ENCODE data around the gene KDM5B.
A peak's percentile ranks its signal among the peaks of the same experiment; 100 is the strongest.
"Not testable (repeated sequence)": the region's sequence is repeated elsewhere in the genome, so short reads cannot be mapped to it uniquely, and the experiment has no call there.

KDM5B gene

DNA sequence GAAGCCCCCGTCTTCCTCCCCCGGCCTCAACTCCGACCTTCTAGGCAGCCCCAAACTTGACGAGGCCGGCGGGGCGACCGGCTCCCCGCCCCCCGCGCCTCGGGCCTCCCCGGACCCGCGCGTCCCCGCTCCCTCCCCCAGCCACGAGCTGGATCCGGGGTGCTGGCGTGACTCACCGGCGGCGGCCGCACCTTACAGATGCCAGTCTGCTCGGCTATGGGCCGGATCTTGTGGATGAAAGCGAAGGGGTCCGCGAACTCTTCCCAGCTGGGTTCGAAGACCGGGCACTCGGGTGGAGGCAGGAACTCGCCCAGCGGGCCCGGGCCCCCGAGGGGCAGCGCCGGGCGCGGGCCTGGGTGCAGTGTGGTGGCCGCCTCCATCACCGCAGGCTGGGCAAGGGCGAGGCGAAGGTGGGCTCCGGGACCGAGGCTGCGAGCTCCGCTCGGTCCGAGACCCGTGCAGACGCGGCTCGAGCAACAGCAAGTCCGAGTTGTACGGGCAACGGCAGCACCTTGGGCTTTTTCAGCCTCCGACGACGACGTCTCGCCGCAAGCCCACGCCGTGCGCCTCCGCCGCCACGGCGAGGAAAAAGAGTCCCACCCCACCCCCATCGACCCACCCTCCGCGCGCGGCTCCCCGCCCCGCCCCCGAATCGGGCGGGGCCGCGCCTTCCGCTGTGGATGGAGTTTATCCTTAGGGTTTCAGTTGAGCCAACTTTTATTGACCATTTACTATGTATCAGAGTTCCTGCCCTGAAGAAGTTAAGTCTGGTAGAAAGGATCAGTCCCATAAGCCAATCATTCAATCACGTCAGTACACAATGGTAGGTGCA lies at the start of gene KDM5B:
Gene KDM5B (minus strand): TSS at position 496 of the 832 bp plus-strand sequence. CDS start 116 bp downstream, at position 380.
- no peak for DNase-seq (ENCODE audit: low read depth, low spot score)
- peak within 1 kb of the TSS; percentile 90 for H3K27ac ChIP-seq

DNA sequence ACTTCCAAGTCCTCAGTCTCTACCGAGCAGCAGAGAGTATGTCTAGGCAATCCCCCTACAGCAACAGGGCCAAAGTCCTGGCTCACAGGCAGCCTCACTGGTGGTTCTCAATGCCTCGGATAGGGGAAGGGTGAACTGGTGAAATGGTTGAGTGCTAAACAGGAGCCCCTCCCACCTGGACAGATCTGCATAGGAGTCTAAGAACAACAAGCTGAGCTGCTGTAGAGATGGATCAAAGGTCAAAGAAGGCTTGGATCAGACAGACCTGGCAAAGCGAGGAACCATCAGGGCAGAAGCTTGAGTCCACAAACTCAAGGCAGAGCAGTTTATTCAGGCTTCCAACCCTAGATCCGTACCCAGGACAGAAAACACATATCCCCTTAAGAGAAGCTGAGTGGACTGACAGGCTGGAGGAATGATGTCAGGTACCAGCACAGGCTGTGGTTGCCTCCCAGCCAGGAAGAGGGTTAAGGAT lies 49.0 kb upstream of the KDM5B start:
- no peak overlapping the region for H3K27ac ChIP-seq
- no peak for DNase-seq (ENCODE audit: low read depth, low spot score)

DNA sequence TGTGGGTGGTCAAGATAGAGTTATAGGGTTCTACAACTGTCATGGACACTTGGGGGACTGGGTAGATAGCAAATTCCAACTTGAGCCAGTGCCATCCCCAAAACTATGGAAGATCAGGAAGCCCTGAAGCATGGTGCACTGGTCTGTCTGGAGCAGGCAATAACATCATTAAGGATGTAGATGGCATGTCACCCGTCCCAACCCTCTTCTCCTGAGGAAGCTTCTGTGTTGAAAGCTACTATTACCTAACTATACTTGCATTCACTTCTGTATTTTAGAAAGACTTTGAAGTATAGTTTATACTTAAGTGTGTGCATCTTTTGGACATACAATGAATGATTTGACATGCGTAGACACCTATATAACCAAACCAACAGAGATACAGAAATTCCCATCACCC lies 47.8 kb upstream of the KDM5B start:
- no peak for DNase-seq (ENCODE audit: low read depth, low spot score)
- no peak overlapping the region for H3K27ac ChIP-seq

DNA sequence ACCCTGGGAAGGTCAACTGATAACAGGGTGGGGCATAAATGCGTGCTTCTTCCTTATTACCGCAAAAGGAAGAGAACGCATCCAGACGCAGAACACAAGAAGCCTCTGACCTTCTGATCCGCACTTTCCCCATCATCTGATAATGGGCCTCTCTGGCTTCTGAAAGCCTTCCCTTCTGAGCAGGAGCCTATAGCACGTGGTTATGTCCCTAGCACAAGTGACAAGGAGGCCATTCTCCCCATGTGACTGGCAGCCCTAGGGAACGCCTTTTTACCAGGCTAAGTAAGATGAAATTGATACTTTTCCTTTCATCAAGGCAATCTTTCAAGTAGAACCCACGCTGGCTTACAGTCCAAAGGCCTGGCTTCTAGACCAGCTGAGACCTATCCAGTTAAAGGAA lies 46.6 kb upstream of the KDM5B start:
- H3K27ac ChIP-seq = no peak overlapping the region
- DNase-seq (ENCODE audit: low read depth, low spot score) = no peak

DNA sequence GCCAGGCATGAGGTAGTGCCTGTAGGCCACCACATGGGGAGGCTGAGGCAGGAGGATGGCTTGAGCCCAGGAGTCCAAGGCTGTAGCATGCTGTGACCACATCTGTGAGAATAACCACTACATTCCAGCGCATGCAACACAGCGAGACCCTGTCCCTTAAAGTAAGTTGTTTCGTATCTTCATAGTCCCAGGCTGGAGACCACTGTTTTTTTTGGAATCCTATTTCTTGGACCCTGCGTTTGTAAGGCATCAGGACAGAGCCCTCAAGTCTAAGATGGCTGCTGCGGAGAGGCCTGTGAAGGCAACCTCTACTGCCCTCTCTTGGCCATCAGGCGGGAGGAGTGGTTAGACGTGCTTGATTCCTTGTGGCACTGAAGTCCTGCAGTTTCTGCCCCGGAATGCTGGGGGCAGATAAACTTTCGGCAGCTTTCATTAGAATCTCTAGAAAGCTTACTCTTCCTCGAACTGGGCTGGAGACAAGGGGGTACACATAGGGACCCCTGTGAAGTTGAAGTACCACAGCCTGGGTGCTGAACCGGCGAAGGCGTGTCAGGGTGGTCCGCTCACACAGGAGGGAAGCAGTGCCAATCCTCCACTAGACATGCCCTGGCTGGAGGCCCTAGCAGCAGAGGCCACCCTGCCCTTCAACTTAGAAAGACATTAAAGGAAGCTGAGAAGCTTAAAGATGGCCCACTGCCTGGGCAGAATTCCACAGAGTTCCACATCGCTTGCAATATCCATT lies 44.1 kb upstream of the KDM5B start:
- no peak overlapping the region for H3K27ac ChIP-seq
- no peak for DNase-seq (ENCODE audit: low read depth, low spot score)

DNA sequence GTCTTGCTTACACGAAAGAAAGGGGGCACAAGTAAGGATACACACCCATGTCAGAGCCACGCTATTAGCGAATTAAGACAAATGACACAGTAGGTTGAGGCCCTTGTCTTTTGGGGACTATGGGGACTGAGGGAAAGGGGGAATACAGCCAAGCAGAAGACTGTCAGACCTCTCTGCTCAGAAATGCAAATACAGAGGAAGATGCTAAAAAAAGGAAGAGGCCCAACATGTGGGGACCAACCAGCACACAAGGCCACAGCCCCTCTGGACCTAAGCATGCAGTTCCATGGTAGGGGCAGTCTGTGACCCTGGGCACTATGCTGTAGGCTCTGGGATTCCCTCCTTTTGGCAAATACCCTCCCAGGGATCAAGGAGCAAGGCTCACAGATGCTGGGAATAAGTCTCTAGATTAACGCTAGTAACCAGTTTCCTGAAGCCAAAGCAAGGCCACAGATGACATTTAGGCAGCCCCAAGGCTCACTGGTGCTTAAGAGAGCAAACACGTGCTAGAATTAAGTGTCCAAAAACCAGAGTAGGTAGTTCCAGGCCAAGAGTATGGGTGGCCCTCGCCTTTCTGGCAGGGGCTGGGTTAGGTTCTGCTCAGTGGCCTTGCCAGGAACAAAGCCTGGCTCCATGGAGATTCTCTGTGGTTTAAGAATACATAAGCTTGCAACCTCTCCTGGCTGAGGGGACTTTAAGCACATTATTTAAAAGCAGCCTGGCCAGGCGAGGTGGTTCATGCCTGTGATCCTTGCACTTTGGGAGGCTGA lies 42.6 kb upstream of the KDM5B start:
- no peak overlapping the region for H3K27ac ChIP-seq
- no peak for DNase-seq (ENCODE audit: low read depth, low spot score)

DNA sequence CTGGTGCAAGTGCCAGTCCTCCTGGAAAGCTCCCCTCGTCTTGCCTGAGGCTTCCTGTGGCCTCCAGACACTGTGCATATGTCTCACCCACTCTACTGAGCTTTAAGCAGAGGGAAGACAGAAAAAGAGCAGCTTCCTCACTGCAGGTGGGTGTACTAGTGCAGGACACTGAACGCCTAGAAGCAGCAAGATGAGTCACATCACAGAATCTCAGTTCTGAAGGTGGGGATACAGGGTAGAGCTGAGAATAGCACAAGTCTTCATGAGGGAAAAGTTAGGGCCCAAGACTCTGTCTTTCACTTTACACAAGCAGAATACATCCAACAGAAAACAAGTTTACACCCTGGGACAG lies 39.9 kb upstream of the KDM5B start:
- H3K27ac ChIP-seq = no peak overlapping the region
- DNase-seq (ENCODE audit: low read depth, low spot score) = no peak

DNA sequence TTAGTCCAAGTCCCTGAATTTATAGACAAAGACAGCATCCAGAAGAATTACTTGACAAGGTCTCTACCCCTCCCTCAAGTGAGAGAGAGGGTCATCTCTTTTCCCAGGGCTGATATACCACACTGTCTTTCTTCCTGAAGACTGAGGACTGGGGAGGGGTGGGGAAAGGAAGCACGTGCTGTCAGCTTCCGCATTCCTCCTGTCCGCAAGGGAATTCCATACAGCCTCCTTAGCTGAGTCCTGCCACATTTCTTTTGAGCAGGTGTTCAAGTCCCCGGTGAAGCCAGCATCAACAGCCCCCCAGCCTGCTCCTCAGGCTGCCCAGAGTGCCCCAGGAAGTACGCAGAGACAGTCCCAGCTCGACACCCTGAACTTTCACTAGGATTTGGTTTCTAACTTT lies 36.7 kb upstream of the KDM5B start:
- H3K27ac ChIP-seq = no peak overlapping the region
- DNase-seq (ENCODE audit: low read depth, low spot score) = no peak

DNA sequence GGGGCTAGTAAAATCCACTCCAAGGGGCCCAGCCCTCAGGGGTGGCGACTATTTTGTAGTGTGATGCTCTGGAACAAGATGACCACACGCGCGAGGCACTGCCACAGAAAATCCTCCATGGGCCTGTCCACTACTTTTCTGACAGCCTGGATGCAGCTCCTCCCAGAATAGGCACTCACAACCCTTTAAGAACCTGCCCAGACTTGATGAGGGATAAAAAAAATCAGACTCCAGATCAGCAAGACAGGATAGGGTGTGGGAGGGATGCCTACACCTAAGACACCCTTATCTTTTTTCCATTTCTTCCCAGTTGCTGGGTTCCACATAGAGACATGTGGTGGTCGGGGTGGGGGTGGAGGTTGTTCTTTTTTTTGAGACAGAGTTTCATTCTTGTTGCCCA lies 36.0 kb upstream of the KDM5B start:
- H3K27ac ChIP-seq = no peak overlapping the region
- no peak for DNase-seq (ENCODE audit: low read depth, low spot score)

DNA sequence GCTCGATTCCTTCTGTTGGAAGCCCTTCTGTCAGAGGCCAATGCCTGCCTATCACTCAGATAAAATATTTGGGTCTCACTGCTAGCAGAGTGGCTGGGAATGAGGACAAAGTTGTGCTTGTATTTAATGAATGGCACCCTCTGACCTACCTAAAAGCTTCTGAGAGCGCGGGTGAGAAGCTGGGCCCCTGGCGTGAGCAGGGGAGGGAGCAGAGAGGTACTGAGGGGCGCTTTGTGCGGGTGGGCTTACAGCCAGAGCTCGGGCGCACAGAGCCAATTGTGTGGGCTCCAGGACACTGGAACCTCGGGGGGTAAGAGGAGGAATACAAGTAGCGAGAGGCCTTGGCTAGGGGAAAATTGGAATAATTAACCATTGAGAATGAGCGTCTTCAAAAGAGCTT lies 34.9 kb upstream of the KDM5B start:
- H3K27ac ChIP-seq = no peak overlapping the region
- DNase-seq (ENCODE audit: low read depth, low spot score) = no peak

DNA sequence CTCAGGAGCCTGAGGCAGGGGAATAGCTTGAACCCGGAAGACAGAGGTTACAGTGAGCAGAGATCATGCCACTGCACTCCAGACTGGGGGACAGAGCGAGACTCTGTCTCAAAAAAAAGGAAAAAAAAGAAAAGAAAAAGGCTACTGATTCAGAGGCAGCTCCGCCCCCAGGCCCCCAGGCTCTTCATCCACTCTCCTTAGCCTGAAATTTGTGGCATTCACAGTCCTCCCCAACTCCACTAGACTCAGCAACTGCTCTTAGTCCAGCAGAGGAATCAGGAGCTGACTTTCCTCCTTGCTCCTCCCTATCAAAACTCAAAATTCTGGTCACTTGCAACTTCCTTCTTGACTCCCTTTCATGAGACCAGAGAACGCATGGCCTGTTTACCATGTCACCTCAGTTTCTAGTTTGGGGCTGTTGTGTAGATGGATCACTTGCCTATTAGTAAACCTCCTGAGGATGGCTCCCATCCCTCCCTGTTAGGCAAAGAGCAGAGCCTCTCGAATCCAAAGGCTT lies 29.6 kb upstream of the KDM5B start:
- DNase-seq (ENCODE audit: low read depth, low spot score) = no peak
- H3K27ac ChIP-seq = no peak overlapping the region

DNA sequence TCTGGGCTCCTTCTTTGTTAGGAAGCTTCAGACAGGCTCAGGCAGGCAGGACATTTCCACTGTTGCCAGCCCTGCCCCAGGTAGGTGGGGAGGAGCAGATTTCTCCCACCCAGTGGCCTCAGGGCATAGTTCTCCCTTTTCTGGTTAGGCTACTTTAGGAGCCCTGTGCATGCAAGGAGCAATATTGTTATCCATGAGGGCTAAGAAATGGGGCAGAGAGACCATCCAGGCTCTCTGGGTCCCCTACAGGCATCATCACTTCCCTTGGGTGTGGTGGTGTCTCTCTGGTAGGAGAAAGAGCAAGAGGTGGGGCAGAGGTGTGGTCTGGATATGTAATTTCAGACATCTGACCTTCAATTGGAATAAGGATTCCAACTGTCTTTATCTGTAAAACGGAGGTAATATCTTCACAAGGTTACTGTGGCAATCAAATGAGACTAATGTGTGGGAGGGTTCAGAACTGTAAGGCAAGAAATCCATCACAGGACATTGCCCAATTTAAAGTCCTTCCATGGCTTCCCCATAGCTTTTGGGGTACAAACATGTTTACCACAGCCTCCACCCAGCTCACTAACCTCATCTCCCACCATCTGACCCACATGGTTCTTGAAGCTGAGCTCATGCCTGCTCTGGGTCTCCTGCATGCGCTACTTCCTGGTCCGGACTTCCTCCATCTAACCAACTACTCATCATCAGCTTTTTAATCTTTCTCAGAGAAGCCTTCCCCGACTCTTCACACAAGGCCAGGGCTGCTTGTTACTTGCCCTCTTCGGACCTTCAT lies 28.6 kb upstream of the KDM5B start:
- H3K27ac ChIP-seq = no peak overlapping the region
- no peak for DNase-seq (ENCODE audit: low read depth, low spot score)

DNA sequence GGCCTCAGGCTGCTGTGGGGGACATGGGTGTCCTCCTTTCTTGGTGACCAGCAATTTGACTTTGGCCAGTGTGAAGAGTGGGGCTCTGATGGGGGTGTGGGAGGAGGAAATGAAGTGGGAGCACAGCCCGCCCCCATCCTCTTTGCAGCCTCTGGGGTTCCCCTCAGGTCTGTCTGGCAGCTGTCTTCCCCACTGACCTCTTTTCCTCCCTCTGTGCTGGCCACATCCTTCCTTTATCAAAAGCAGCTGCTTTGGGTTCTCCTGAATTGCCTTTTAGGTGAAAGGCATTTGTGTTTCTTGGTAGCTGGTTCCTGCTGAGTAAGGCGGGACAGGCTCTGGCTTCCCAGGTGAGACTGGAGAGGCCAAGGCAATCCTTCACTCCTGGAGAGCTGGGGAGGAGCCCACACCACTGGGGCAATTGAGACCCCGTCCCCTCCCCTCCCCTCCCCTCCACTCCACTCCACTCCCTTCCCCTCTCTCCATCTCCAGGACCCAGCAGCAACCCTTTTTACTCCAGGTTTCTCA lies 27.4 kb upstream of the KDM5B start:
- H3K27ac ChIP-seq = peak overlapping the region; percentile 8
- no peak for DNase-seq (ENCODE audit: low read depth, low spot score)

DNA sequence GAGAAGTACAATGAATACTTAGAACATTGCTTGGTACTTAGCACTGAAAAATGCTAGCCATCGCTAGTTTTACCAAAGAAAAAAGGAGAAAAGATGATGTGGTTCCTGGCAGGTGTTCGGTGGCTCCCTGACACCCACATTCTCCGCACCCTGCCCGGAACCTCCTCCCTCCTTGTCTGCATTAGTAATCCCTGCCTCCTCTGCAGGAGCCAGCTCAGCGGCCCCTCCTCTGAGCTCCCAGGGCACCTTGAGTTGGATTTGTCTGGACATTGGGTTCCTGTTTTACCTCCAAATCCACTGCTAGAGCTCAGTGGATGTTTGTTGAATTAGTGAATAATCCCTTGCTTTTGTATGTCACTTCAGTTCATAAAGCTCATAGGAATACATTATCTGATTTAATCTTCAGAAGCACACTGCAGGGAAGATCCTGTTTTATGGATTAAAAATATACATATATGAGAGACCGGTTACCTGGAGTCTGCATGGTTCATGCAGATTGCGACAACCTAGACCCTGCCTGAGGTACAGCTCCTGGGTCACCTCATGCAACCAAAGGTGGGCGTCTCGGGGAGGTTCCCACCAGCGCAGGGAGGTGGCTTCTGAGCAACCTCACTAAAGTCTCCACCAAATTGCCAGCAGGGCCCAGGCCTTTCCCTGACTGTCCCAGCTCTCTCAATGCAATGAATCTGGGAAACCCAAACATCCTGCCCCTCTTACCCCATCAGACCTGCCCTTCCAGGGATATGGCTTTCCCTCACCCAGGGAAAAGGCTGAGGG lies 26.7 kb upstream of the KDM5B start:
- peak overlapping the region; percentile 8 for H3K27ac ChIP-seq
- no peak for DNase-seq (ENCODE audit: low read depth, low spot score)

DNA sequence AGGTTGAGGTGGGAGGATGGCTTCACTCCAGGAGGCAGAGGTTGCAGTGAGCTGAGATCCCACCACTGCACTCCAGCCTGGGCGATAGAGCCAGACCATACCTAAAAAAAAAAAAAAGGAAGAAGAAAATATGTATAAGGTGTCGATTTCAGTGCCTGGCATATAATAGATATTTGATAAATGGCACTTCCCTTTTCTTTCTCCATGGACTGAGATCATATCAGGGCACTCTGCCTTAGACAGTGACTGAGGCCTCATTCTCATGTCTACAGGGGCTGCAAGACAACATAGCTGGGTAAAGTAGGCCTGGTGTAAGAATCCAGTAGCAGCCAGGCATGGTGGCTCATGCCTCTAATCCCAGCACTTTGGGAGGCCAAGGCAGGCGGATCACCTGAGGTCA lies 23.7 kb upstream of the KDM5B start:
- H3K27ac ChIP-seq = no peak overlapping the region
- no peak for DNase-seq (ENCODE audit: low read depth, low spot score)

DNA sequence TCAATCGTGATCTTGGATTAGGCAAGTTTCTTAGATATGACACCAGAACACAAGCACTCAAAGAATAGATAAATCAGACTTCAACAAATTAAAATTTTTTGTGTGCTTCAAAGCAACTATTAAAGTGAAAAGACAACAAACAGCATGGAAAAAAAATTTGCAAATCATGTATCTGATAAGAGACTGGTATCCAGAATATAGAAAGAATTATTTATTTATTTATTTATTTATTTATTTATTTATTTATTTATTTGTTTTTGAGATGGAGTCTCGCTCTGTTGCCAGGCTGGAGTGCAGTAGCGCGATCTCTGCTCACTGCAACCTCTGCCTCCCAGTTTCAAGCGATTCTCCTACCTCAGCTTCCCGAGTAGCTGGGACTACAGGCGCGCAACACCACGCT lies 21.0 kb upstream of the KDM5B start:
- not testable (repeated sequence) for DNase-seq (ENCODE audit: low read depth, low spot score)

DNA sequence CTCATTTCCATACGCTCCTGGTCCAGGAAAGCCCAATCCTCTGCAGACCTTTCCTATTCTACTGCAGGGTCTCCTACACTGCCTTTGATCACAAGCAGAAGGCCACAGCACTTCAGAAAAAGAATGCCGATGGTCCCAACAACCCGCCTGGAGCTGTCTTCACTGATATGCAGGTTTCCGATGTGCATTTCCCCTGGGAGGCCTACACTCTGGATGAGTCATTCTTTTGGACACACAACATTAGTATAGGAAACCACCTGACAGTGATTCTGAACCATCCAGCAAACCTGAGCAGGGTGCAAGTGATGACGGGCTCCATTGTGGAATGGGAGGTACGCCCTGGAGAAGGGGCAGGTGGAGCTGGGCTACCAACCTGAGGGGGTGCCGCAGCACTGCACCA lies 17.5 kb upstream of the KDM5B start:
- DNase-seq (ENCODE audit: low read depth, low spot score) = no peak
- H3K27ac ChIP-seq = no peak overlapping the region

More for the DNA sequence above, 21.0 kb upstream of the KDM5B start:
- not testable (repeated sequence) for H3K27ac ChIP-seq

DNA sequence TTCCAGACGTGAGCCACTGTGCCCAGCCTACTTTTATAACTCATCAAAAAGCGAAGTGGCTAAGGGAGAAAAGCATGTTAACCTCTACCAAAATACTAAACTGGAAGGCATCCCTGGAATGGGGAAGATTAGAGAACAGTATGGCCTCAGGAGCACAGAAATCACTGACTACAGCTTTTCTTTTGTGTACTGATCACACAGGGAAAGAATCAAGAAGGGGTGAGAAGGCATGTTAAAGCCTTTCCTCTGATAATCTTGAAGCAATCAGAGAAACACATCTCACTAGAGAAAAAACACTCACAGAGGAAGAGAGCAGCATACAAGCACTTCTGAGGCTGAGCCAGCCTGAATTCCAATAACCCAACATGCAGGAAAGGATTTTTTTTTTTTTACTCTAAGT lies 13.2 kb upstream of the KDM5B start:
- DNase-seq (ENCODE audit: low read depth, low spot score) = no peak
- peak overlapping the region; percentile 74 for H3K27ac ChIP-seq

DNA sequence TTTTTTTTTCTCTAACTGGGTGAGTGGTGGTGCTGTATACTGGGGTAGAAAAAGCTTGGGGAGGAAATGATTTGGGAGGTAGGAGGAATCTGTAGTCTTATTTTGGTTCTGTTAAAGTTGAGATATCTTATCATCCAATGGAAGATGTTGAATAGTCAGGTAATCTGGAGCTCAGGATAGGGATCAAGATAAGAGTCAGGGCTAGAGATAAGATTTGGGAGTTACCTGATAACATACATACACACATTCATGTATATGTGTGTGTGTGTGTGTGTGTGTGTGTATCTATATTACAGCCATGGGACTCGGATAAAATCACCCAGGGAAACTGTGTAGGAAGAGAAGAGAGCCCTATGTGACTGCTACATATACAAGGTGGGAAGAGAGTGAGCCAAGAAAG lies 10.6 kb upstream of the KDM5B start:
- no peak for DNase-seq (ENCODE audit: low read depth, low spot score)
- no peak overlapping the region for H3K27ac ChIP-seq

Data from epithelial cell of prostate (primary cell).